ENCODE measurements around the gene PRODH2. TPM values are rescaled to one million over a fixed set of nuclear protein-coding genes. Genes with fewer than 3 reads are reported as not detected.
A peak's percentile ranks its signal among the peaks of the same experiment; 100 is the strongest.

Gene PRODH2
- total and polyA plus RNA-seq, 2 of the 13 experiments (the other 11 are each of a cell fraction or from before 2014, with no cell fraction given) = 86.7 to 118 TPM

- intact Hi-C loops (cut with micrococcal nuclease; ENCODE audit: unreplicated experiment) = no loop called here
- Histone ChIP-seq H3K4me2 (ENCODE audit: low read depth, low read length) (peak overlapping the region; percentile 85), H3K27me3 (ENCODE audit: control insufficient read depth in 1 of 2, insufficient read depth in 2 of 2, low read length in 2 of 2) (peaks cover 0 to 41% of the 10 kb centered on the region in 2 experiments), H3K9me3 (ENCODE audit: low read length) (no peaks in the 10 kb centered on the region), H3K27ac (ENCODE audit: extremely low read length, insufficient read depth, low read length) (no peak overlapping the region), H3K36me3 (replicated peaks in 1 of 2; ENCODE audit: control insufficient read depth in 1 of 2, insufficient read depth in 2 of 2, low read length in 2 of 2) (no peaks in the 10 kb centered on the region), H3K79me2 (ENCODE audit: insufficient read depth, low read length) (no peaks in the 10 kb centered on the region), H2AFZ (ENCODE audit: low read length) (no peak overlapping the region), H4K20me1 (ENCODE audit: insufficient read depth, low read length) (no peaks in the 10 kb centered on the region), H3K4me1 (ENCODE audit: insufficient read depth, low read length) (peaks cover 27% of the 10 kb centered on the region), H3K9ac (ENCODE audit: insufficient read depth, low read depth, low read length) (no peak overlapping the region), H3K4me3 (replicated peaks in 1 of 3; ENCODE audit: insufficient read depth in 1 of 3, low read depth in 2 of 3, low read length in 3 of 3) (peak overlapping the region; percentile 33 to 73 (median 49); a peak in 5 of 6 replicates)
- DNase-seq (ENCODE audit: low spot score) (peak; percentile 37), FAIRE-seq (peak; percentile 36), ATAC-seq (peak; percentile 76)
- ChIA-PET CTCF (ENCODE audit: low intra/inter-chr PET ratio, low total read pairs) (no interaction called here), POLR2A (interaction anchor here (0.7 to 1.3 kb wide), 2 partner anchors 16 to 551 kb away, joined by 3 read pairs; no protein-coding TSS in a partner anchor)
- no TSS peak for BruUV-seq (replicated peaks)
- in situ Hi-C loops (cut with HindIII; ENCODE audit: extremely low pct_ligation_motif_present, low pct_unique_long_range_greater_than_20kb) = no loop called here
- 2% methylated on average over 18 of the region's 63 CpGs for WGBS (ENCODE audit: low lambda C conversion rate)
- TF ChIP-seq ZNF556 (CRISPR knock-in tag; IDR thresholded peaks at IDR 0.05; ENCODE audit: borderline replicate concordance) = 0 out of 2 replicates have a peak, but pooled peaks have one; percentile 51
- TF ChIP-seq AGO1 (IDR thresholded peaks at IDR 0.05; ENCODE audit: low read depth, low read length, poor library complexity, severe bottlenecking) = no peak
- TF ChIP-seq ZFX (CRISPR knock-in tag; IDR thresholded peaks at IDR 0.05; ENCODE audit: low read depth) = peak; percentile 34; the same call in 1 of the 2 replicates
- TF ChIP-seq KDM2A (CRISPR knock-in tag; IDR thresholded peaks at IDR 0.05; ENCODE audit: borderline replicate concordance, low read depth) = peak; percentile 50; the same call in 1 of the 2 replicates
- no peak for TF ChIP-seq GFI1 (CRISPR knock-in tag; IDR thresholded peaks at IDR 0.05; ENCODE audit: borderline replicate concordance)
- 0 out of 2 replicates have a peak, but pooled peaks have one; percentile 5 for TF ChIP-seq CTCF (CRISPR knock-in tag; IDR thresholded peaks at IDR 0.05)
- TF ChIP-seq DMAP1 (CRISPR knock-in tag; IDR thresholded peaks at IDR 0.05) = peak; percentile 32; the same call in 1 of the 2 replicates
- peak; percentile 70; the same call in 1 of the 2 replicates for TF ChIP-seq BCL6 (CRISPR knock-in tag; IDR thresholded peaks at IDR 0.05)
- no peak for TF ChIP-seq SCMH1 (CRISPR knock-in tag; IDR thresholded peaks at IDR 0.05; ENCODE audit: borderline replicate concordance)
- TF ChIP-seq FOXC1 (CRISPR knock-in tag; IDR thresholded peaks at IDR 0.05; ENCODE audit: borderline replicate concordance) = no peak
- peak; percentile 73 for TF ChIP-seq TCF7 (IDR thresholded peaks at IDR 0.05; ENCODE audit: low read depth)
- TF ChIP-seq THRA (CRISPR knock-in tag; IDR thresholded peaks at IDR 0.05; ENCODE audit: borderline replicate concordance) = peak; percentile 89; the same call in 1 of the 2 replicates
- TF ChIP-seq DNMT1 (CRISPR knock-in tag; IDR thresholded peaks at IDR 0.05) = 0 out of 2 replicates have a peak, but pooled peaks have one; percentile 27
- no peak for TF ChIP-seq SOX13 (IDR thresholded peaks at IDR 0.05)
- TF ChIP-seq SOX13 (CRISPR knock-in tag; conservative IDR thresholded peaks at IDR 0.05 in 1 of 2, IDR thresholded peaks at IDR 0.05 in 1 of 2) = 0 out of 4 replicates have a peak, but pooled peaks of 1 of the 2 experiments have one; percentile 26
- TF ChIP-seq RXRA (CRISPR knock-in tag; IDR thresholded peaks at IDR 0.05) = peak; percentile 93
- TF ChIP-seq UBTF (CRISPR knock-in tag; IDR thresholded peaks at IDR 0.05) = 0 out of 2 replicates have a peak, but pooled peaks have one; percentile 20
These were observed 32.8 kb upstream of the PRODH2 start for GRCh38 chr19:35845215-35846037.
